Peyer's patch (tissue), 4 donors: ENCODE results near the gene FGFR1OP2.

ENCODE experiments used
- CTCF ChIP-seq, 6 experiments: fragments of 450-650 bp in 4 of 6; fragments of 200-600 bp in 2 of 6; sonication (generic) in 1 of 6; IDR thresholded peaks; one replicate each; pipeline ENCODE4 v1.5.1; 2017 to 2019; ENCODE audit warnings: antibody characterized with exemption in 6 of 6, mild to moderate bottlenecking in 3 of 6, moderate library complexity in 1 of 6
- POLR2A ChIP-seq, 2 donors: fragments of 450-650 bp; IDR thresholded peaks; one replicate each; pipeline ENCODE4 v1.5.1; 2017; ENCODE audit warnings: antibody characterized with exemption in 2 of 2, mild to moderate bottlenecking in 2 of 2, moderate library complexity in 2 of 2

GRCh38 chr12:26896913-26897312, 41.4 kb upstream of the FGFR1OP2 start:
- TF ChIP-seq CTCF (IDR thresholded peaks at IDR 0.05) (no peak), POLR2A (IDR thresholded peaks at IDR 0.05) (no peak)
